Measurements from ENCODE around the gene MGARP. TPM values are rescaled to one million over a fixed set of nuclear protein-coding genes. Genes with fewer than 3 reads are reported as not detected.

MGARP gene
- total and polyA plus RNA-seq, 7 experiments from 2014 or later, result 0.29 to 0.70 (median 0.31) TPM; not detected in 3

DNA sequence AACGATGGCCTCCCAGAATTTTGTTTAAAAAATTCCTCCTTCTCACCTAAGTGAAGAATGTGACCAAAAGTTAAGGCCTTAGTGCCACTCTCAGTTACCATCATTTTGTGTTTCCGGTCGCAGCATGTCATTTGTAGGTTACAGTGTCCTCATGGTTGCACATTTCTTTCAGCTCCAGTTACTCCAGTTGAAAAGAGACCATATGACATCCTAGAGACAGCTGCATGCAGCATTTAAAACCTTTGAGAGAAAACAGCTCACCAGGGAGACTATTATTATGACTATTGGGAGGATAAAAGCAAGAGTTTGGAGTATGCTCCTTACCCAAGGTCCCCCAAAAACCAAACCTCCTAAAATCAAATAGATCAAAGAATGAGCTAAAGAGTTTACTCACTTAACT is 45.8 kb downstream of the MGARP start:
- ChIA-PET CTCF (interaction anchor here (0.6 to 1.0 kb wide), 2 partner anchors 35 to 62 kb away, joined by 5 read pairs; no protein-coding TSS in a partner anchor), POLR2A (no interaction called here)
- Histone ChIP-seq H3K27ac (ENCODE audit: low read depth, low read length) (no peak overlapping the region), H3K27me3 (ENCODE audit: control insufficient read depth in 2 of 2, insufficient read depth in 2 of 2, low read length in 2 of 2) (no peaks in the 10 kb centered on the region), H3K36me3 (ENCODE audit: control insufficient read depth in 2 of 3, insufficient read depth in 3 of 3, low read length in 3 of 3) (no peaks in the 10 kb centered on the region), H3K9me3 (ENCODE audit: control insufficient read depth in 2 of 3, low read length in 3 of 3) (no peaks in the 10 kb centered on the region), H3K4me3 (ENCODE audit: low read length) (no peak overlapping the region), H3K4me1 (ENCODE audit: control insufficient read depth in 2 of 2, insufficient read depth in 2 of 2, low read length in 2 of 2) (no peaks in the 10 kb centered on the region)
- Mint-ChIP-seq H3K27ac (no peak overlapping the region), H3K9me3 (peaks cover 0 to 7% (median 1%) of the 10 kb centered on the region in 11 donors), H3K4me3 (no peak overlapping the region), H3K27me3 (peaks cover 0 to 1% (median 0%) of the 10 kb centered on the region in 5 donors), H3K36me3 (peaks cover 0 to 3% (median 2%) of the 10 kb centered on the region in 5 donors), H3K4me1 (peaks cover 0 to 6% (median 4%) of the 10 kb centered on the region in 7 donors)
- intact Hi-C loops (cut with micrococcal nuclease), result no loop called here
- DNase-seq (no peak), ATAC-seq (no peak)

DNA sequence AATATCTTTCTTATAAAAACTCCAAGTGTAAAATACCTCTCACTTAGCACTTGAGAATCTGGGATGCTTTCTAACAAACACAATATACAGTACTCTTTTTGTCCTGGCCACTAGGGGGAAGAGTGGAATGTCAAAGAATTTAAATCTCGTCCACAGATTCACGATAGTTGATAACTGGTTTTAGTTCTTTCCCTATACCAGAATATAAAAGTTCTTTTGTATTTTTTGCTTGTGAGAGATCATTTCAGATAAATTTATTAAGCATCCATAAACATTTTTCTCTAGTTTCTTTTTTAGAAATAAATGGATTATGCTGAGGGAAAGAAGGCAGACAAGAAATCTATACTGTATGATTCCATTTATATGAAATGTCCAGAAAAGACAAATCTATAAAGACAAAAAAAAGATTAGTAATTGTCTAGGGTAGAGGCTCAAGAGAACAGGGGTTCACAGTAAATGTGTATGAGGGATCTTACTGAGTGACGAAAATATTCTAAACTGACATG is 50.4 kb downstream of the MGARP start:
- no peak overlapping the region for H3K27ac Mint-ChIP-seq
- H3K27me3 Mint-ChIP-seq, result no peaks in the 10 kb centered on the region
- ChIA-PET CTCF (interaction anchor here (0.7 kb wide), 1 partner anchor 21 kb away, joined by 8 read pairs; no protein-coding TSS in a partner anchor), POLR2A (no interaction called here)
- peaks cover 0 to 7% (median 4%) of the 10 kb centered on the region in 7 donors for H3K4me1 Mint-ChIP-seq
- Histone ChIP-seq H3K27me3 (ENCODE audit: control insufficient read depth in 2 of 2, insufficient read depth in 2 of 2, low read length in 2 of 2) (no peaks in the 10 kb centered on the region), H3K9me3 (ENCODE audit: control insufficient read depth in 2 of 3, low read length in 3 of 3) (no peaks in the 10 kb centered on the region), H3K27ac (ENCODE audit: low read depth, low read length) (no peak overlapping the region), H3K4me1 (ENCODE audit: control insufficient read depth in 2 of 2, insufficient read depth in 2 of 2, low read length in 2 of 2) (no peaks in the 10 kb centered on the region), H3K36me3 (ENCODE audit: control insufficient read depth in 2 of 3, insufficient read depth in 3 of 3, low read length in 3 of 3) (no peaks in the 10 kb centered on the region), H3K4me3 (ENCODE audit: low read length) (no peak overlapping the region)
- ATAC-seq, result peak; percentile 84
- H3K9me3 Mint-ChIP-seq, result peaks cover 0 to 1% (median 0%) of the 10 kb centered on the region in 11 donors
- H3K36me3 Mint-ChIP-seq, result no peaks in the 10 kb centered on the region
- intact Hi-C loops (cut with micrococcal nuclease), result loop anchor here (1.0 to 2.0 kb wide), 8 partner anchors 51 to 422 kb away; partner anchors contain the start of gene ELF2 (in 1 of the 2)
- DNase-seq, result peak in 7 of 9 donors; percentile 11 to 58 (median 37)
- H3K4me3 Mint-ChIP-seq, result no peak overlapping the region

DNA sequence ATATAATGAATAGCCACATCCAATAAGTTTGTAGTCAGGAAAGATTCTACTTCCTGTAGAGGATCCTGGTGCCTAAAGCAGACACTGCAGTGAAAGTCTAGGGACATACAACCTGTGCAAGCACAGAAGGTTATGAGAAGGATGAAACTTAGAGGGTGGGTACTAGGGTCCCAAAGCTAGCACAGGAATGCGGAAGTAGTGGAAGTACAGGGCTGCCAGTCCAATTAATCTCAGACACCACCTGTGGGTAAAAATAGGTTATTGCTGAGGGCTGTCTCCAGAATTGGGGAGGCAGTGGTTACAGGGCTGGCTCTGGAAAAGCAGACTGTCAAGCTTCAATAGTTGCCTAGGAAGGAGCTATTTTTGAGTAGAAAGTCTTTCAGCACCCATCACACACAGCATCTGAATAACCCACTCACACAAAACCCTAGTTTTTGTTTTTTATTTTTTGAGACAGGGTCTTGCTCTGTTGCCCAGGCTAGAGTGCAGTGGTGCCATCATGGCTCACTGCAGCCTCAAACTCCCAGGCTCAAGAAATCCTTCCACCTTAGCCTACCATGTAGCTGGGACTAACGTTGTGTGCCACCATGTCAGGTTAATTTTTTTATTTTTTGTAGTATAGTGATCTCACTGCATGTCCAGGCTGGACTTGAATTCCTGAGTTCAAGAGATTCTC is 52.2 kb downstream of the MGARP start:
- H3K9me3 ChIP-seq (ENCODE audit: control insufficient read depth in 2 of 3, low read length in 3 of 3), result no peaks in the 10 kb centered on the region

DNA sequence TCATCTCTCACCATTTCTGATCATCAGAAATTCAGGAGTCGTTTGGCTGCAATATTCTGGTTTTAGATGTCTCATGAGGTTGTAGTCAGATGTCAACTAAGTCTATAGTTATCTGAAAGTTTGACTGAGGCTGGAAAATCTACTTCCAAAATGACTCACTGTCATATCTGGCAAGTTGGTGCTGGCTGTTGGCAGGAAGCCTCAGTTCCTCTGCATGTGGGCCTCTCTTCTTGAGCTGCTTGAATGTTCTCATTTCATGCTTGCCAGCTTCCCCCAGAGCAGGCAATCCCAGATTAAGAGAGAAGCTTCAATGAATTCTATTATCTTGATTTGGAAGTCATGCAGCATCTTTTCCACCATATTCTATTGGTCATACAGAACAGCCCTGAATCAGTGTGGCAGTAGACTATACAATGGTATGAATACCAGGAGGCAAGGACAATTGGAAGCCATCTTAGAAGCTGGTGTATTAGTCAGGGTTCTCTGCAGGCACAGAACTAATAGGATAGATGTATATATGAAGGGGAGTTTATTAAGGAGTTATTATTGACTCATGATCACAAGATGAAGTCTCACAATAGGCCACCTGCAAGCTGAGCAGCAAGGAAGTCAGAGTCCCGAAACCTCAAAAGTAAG is 56.2 kb downstream of the MGARP start:
- no peaks in the 10 kb centered on the region for H3K27me3 Mint-ChIP-seq
- no peaks in the 10 kb centered on the region for H3K4me1 ChIP-seq (ENCODE audit: control insufficient read depth in 2 of 2, insufficient read depth in 2 of 2, low read length in 2 of 2)
- ChIA-PET CTCF (interaction anchor here (0.6 kb wide), 1 partner anchor 1020 kb away, joined by 3 read pairs; no protein-coding TSS in a partner anchor), POLR2A (no interaction called here)
- no peaks in the 10 kb centered on the region for H3K36me3 ChIP-seq (ENCODE audit: control insufficient read depth in 2 of 3, insufficient read depth in 3 of 3, low read length in 3 of 3)
- no peak for ATAC-seq
- no peaks in the 10 kb centered on the region for H3K36me3 Mint-ChIP-seq
- no peak for DNase-seq
- intact Hi-C loops (cut with micrococcal nuclease), result no loop called here
- no peak overlapping the region for H3K27ac Mint-ChIP-seq
- no peak overlapping the region for H3K27ac ChIP-seq (ENCODE audit: low read depth, low read length)
- no peak overlapping the region for H3K4me3 ChIP-seq (ENCODE audit: low read length)
- no peaks in the 10 kb centered on the region for H3K27me3 ChIP-seq (ENCODE audit: control insufficient read depth in 2 of 2, insufficient read depth in 2 of 2, low read length in 2 of 2)
- H3K9me3 ChIP-seq (ENCODE audit: control insufficient read depth in 2 of 3, low read length in 3 of 3), result no peaks in the 10 kb centered on the region
- no peaks in the 10 kb centered on the region for H3K9me3 Mint-ChIP-seq
- H3K4me3 Mint-ChIP-seq, result no peak overlapping the region
- peaks cover 0 to 18% (median 8%) of the 10 kb centered on the region in 7 donors for H3K4me1 Mint-ChIP-seq

More for the DNA sequence above, 52.2 kb downstream of the MGARP start:
- Histone ChIP-seq H3K27ac (ENCODE audit: low read depth, low read length) (no peak overlapping the region), H3K4me3 (ENCODE audit: low read length) (no peak overlapping the region), H3K4me1 (ENCODE audit: control insufficient read depth in 2 of 2, insufficient read depth in 2 of 2, low read length in 2 of 2) (no peaks in the 10 kb centered on the region), H3K36me3 (ENCODE audit: control insufficient read depth in 2 of 3, insufficient read depth in 3 of 3, low read length in 3 of 3) (no peaks in the 10 kb centered on the region), H3K27me3 (ENCODE audit: control insufficient read depth in 2 of 2, insufficient read depth in 2 of 2, low read length in 2 of 2) (no peaks in the 10 kb centered on the region)
- Mint-ChIP-seq H3K9me3 (no peaks in the 10 kb centered on the region), H3K4me1 (peaks cover 0 to 13% (median 4%) of the 10 kb centered on the region in 7 donors), H3K27me3 (no peaks in the 10 kb centered on the region), H3K4me3 (no peak overlapping the region), H3K27ac (no peak overlapping the region), H3K36me3 (no peaks in the 10 kb centered on the region)
- intact Hi-C loops (cut with micrococcal nuclease), result loop anchor here (1.0 to 2.0 kb wide), 5 partner anchors 51 to 303 kb away; partner anchors contain the start of gene ELF2 (in 1 of the 2)
- peak; percentile 61 for ATAC-seq
- POLR2A ChIA-PET, result interaction anchor here (1.0 to 1.4 kb wide), 2 partner anchors 47 to 75 kb away, joined by 3 to 4 read pairs; partner anchors contain the start of gene NDUFC1
- CTCF ChIA-PET, result interaction anchor here (0.6 to 1.1 kb wide), 6 partner anchors 16 to 358 kb away, joined by 3 read pairs; no protein-coding TSS in a partner anchor
- peak in 3 of 9 donors; percentile 8 to 16 (median 9) for DNase-seq

DNA sequence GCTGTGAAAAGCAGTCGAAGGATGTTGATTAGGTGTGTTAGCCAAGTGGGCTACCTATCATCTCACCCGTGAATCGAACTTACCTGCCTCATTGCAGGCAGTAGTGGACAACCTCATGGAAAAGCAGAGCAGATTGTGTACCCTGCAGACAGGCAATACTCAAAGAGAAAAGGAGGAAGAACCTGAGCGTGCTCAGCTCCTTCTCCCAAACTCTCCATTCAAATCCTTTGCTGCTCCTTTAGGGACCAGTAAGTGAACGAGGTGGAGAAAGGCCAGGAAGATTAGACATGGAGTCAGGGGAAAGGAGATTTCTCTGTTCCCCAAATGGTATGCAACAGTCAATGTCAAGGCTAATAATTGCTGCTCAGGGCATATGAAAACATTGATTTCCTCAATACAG is 57.8 kb downstream of the MGARP start:
- ATAC-seq (no peak), DNase-seq (no peak)
- no peaks in the 10 kb centered on the region for H3K9me3 ChIP-seq (ENCODE audit: control insufficient read depth in 2 of 3, low read length in 3 of 3)
- Mint-ChIP-seq H3K27ac (no peak overlapping the region), H3K4me3 (no peak overlapping the region), H3K9me3 (no peaks in the 10 kb centered on the region), H3K4me1 (peaks cover 0 to 14% (median 9%) of the 10 kb centered on the region in 7 donors), H3K36me3 (no peaks in the 10 kb centered on the region), H3K27me3 (peaks cover 0 to 3% (median 0%) of the 10 kb centered on the region in 5 donors)
- H3K4me3 ChIP-seq (ENCODE audit: low read length), result no peak overlapping the region
- H3K27me3 ChIP-seq (ENCODE audit: control insufficient read depth in 2 of 2, insufficient read depth in 2 of 2, low read length in 2 of 2), result no peaks in the 10 kb centered on the region
- ChIA-PET POLR2A (no interaction called here), CTCF (no interaction called here)
- H3K4me1 ChIP-seq (ENCODE audit: control insufficient read depth in 2 of 2, insufficient read depth in 2 of 2, low read length in 2 of 2), result no peaks in the 10 kb centered on the region
- H3K36me3 ChIP-seq (ENCODE audit: control insufficient read depth in 2 of 3, insufficient read depth in 3 of 3, low read length in 3 of 3), result no peaks in the 10 kb centered on the region
- intact Hi-C loops (cut with micrococcal nuclease), result no loop called here
- no peak overlapping the region for H3K27ac ChIP-seq (ENCODE audit: low read depth, low read length)

DNA sequence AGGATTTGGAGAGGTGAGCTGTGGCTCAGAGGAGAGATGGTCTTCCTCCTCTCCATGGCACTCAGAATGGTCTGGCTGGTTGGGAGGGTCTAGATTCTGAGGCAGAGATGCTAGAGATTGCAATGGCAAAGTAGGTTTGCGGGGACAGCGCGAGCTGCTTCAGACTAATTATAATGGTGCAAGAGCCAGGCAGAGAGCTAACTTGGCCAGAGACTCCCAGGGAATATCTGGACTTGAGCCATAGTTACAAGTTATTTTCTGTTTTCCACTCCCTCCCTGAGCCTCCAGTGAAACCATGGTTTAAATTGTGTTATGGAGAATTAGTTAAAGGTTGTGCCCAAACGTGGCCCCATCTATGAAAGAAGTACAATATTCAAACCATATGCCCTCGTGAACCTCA is 58.3 kb downstream of the MGARP start:
- no peaks in the 10 kb centered on the region for H3K9me3 ChIP-seq (ENCODE audit: control insufficient read depth in 2 of 3, low read length in 3 of 3)
- ATAC-seq (no peak), DNase-seq (no peak)
- H3K4me1 Mint-ChIP-seq, result peaks cover 0 to 14% (median 9%) of the 10 kb centered on the region in 7 donors
- ChIA-PET CTCF (no interaction called here), POLR2A (no interaction called here)
- intact Hi-C loops (cut with micrococcal nuclease), result no loop called here
- no peaks in the 10 kb centered on the region for H3K9me3 Mint-ChIP-seq
- H3K36me3 Mint-ChIP-seq, result no peaks in the 10 kb centered on the region
- H3K4me3 ChIP-seq (ENCODE audit: low read length), result no peak overlapping the region
- H3K36me3 ChIP-seq (ENCODE audit: control insufficient read depth in 2 of 3, insufficient read depth in 3 of 3, low read length in 3 of 3), result no peaks in the 10 kb centered on the region
- H3K4me3 Mint-ChIP-seq, result no peak overlapping the region
- no peak overlapping the region for H3K27ac ChIP-seq (ENCODE audit: low read depth, low read length)
- H3K27ac Mint-ChIP-seq, result no peak overlapping the region
- no peaks in the 10 kb centered on the region for H3K4me1 ChIP-seq (ENCODE audit: control insufficient read depth in 2 of 2, insufficient read depth in 2 of 2, low read length in 2 of 2)
- H3K27me3 ChIP-seq (ENCODE audit: control insufficient read depth in 2 of 2, insufficient read depth in 2 of 2, low read length in 2 of 2), result no peaks in the 10 kb centered on the region
- peaks cover 0 to 3% (median 0%) of the 10 kb centered on the region in 5 donors for H3K27me3 Mint-ChIP-seq

Data from naive thymus-derived CD4-positive, alpha-beta T cell (primary cell).